ENCODE measurements around the gene DLL1.

The DLL1 gene

DNA sequence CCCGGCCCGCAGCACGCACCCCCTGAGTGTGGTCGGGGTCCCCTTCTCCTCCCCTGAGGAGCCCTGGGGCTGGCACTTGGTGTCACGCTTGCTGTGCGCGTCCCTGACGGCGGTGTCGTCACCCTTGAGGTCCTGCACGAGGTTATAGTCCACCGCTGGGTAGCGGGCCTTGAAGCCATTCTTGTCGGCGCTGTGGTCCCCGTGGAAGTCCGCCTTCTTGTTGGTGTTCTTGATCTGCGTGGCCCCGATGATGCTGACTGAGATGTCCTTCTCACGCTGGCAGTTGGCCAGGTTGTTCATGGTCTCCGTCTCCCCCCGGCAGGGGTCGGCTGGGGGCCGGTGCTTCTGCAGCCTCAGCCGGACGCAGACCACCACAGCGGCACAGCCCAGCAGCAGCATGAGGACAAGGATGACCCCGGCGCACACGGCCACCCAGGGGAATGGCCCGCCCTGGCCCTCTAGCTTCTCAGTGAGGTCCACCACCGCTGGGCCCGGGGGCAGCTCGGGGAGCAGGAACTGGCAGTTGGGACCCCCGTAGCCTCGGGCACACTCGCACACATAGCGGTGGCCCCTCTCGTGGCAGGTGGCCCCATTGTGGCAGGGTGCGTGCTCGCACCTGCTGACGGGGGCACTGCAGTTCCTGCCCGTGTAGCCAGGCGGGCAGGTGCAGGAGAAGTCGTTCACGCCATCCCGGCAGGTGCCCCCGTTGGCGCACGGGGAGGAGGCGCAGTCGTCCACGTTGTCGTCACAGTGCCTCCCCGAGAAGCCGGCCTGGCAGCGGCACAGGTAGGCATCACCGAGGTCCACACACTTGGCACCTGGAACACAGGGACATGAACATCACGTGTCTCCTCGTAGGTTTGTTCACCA, 7.4 kb downstream of the DLL1 start:
- no peak for DNase-seq (ENCODE audit: low read depth in 2 of 2)

DNA sequence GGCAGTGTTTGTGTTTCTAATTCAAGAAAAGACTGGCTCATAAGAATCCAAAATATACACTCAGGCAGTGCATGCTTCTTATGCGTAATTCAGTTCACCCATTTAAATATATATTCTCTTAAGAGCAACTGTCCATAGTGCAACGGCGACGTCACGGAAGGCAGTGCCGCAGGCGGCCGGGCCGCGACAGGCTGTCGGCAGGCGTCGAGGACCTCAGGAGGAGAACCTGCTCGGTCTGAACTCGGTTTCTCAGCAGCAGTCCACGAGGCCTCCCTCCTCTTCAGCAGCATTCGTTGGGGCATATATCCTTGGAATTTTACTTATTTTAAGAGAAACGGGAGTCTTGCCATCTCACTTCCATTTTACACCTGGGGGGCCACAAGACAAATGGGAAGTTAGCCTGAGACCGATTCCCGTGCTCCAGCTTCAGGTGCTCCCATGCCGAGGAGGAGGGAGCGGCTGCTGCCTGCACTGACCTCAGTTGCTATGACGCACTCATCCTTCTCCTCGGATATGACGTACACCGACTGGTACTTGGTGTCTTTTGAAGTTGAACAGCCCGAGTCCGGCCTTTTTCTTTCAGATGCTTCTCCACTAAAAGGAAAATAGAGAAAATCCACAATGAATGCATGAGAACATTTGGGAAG, 8.2 kb downstream of the DLL1 start:
- no peak for DNase-seq (ENCODE audit: low read depth in 2 of 2)

DNA sequence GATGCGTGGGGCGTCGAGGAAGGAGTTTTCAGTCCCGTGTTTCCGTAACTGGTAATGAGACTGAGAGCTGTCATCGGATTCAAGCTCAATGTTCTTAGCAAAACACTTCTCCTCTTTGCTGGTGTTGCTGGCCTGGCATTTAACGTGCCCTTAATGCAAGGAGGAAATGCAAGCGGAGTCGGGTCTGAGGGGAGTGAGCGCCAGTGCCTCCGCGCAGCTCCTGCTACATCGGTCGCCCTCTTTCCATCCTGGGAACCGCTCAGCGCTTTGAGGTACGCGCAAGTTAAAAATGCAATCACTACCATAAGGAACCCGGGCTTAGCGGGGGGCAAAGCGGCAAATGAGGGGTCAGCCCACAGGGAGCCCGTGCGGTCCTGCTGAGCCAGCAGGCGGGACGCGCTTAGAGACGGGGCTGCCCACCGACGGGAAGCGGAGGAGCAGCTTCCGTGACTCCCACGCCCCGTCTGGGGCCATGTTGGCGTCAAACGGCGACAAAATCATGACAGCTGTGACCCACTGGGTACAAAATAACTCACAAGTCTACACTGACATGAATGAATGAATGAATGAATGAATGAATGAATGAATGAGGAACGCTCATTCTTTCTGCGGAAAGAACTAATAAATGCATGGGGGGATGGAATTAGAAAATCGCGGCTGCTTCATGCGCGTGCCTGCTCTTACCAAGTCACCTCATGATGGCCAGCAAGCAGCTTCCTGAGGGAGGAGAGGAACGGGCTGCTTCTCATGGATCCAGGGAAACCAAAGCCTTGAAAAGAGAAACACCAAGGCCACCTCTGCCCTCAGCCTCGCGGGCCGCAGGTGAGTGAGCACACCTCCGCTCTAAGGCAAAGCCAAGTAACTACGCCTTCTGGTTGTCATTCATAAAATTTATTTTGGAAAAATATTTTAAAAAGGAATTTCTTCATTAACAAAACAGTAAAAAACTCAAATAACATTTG, 9.3 kb downstream of the DLL1 start:
- DNase-seq (ENCODE audit: low read depth in 2 of 2), result no peak

DNA sequence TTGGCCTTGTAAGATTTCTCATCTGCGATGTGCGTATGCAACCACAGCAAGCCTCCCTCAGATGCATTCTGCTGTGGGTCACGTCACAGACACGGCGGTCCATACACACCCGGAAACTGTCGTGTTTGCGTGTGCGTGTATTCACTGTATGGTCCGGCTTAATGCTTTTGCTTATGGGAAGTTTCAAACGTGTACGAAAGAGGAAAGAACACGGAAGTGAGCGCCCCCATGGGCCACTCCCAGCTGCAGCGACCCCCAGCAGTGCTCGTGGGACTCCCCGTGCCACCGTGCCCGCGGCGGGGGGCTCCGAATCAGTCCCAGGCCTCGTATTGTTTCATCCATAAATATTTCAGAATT, 10.2 kb downstream of the DLL1 start:
- no peak for DNase-seq (ENCODE audit: low read depth in 2 of 2)

DNA sequence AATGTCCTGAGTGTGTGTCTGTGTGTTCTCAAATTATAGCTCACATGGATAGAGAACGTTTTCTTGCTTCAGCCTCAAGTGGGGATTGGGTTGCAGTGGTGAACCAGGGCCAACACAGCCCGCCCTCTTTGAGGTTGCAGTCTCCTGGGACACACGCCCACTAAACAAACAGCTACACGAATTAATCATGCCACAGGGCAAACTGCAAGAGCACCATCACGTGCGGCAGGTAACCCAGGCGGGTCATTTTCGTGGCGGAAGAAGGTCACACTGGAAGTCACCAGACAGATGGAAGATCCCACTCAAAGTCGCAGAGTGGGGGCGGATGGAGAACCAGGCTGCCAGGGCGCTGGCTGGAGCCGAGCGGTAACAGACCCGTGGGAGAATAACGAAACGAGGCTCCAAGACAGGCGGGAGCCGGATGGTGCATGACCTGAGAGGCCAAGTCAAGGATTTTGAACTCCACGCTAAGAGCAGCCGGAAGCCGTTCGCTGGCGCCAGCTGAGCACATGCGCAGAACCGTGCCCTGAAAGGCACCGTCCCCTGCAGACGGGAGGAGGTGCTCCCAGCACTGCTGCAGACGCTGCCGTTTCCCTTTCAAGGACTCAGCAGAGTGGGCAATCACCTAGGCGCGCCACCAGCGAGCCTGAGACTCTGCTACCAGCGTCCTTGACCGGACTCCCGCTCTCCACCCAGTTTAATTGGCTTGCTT, 10.7 kb downstream of the DLL1 start:
- DNase-seq (ENCODE audit: low read depth in 2 of 2), result peak in 1 of 2 donors; percentile 18

DNA sequence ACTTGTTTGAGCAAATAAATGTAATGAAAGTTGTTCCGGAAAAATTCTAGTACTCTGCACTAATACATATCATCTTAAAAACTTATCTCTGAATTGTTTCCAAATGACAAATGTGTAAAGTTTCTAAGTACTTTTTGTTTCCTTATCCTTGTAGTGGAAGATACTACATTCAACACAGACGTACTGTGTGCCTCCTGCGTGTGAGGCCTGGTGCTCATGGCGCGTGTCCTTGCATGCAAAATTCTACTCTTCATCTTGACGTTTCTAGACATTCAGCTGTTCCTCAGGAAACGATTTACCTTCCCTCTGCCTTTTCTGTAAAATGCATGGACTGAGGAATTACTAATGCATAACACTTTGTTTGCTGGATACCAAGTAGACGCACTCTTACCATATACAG, 11.5 kb downstream of the DLL1 start:
- no peak for DNase-seq (ENCODE audit: low read depth in 2 of 2)

DNA sequence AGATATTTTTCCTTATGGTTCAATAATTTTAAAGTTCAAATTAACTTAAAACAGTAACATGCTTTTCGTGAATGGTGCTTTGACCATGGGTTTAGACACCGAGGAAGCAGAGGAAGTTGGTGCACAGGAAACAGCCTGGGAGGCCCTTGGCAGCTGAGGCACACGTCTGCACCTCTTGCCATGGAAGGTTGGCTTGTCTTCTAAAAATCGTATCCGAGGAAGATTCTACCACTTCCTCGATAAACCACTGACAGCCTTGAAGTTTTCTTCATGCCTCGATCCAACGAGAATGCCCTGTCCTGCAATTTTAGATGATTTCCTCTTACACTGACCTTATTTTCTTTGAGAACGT, 12.2 kb downstream of the DLL1 start:
- DNase-seq (ENCODE audit: low read depth in 2 of 2), result no peak

DNA sequence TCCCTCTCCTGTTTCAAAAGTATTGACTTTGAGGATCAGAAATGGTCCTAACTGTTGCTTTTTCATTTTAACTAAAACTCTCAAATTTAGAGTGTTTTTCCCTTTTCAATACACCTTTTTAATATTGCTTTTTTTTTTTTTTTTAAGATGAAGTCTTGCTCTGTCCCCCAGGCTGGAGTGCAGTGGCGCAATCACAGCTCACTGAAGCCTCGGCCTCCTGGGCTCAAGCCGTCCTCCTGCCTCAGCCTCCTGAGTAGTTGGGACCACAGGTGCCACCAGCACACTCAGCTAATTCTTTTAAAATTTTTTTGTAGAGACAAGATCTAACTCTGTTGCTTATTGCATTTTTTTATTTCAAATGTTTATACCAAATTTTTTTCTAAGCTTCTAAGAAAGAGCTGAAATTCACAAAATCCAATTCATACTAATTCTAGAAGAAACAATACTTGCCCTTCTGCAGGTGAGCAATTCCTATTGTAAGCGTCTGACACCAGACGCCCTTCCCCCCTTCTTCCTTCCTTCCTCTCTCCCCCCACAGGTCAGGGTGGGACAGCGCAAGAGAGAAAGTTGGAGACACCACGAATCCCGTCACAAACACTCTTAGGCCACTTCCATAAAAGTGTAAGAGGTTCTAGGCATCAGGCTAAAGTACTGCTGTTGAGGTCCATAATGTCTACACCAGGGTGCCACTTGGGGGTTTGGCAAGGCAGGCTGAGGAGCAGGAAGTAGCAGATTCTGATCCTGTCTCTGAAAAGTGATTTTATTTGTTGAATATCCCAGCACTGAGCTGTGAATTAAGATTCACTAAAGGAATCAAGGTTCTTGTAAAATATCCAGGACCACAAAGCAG, 12.8 kb downstream of the DLL1 start:
- DNase-seq (ENCODE audit: low read depth in 2 of 2), result no peak

DNA sequence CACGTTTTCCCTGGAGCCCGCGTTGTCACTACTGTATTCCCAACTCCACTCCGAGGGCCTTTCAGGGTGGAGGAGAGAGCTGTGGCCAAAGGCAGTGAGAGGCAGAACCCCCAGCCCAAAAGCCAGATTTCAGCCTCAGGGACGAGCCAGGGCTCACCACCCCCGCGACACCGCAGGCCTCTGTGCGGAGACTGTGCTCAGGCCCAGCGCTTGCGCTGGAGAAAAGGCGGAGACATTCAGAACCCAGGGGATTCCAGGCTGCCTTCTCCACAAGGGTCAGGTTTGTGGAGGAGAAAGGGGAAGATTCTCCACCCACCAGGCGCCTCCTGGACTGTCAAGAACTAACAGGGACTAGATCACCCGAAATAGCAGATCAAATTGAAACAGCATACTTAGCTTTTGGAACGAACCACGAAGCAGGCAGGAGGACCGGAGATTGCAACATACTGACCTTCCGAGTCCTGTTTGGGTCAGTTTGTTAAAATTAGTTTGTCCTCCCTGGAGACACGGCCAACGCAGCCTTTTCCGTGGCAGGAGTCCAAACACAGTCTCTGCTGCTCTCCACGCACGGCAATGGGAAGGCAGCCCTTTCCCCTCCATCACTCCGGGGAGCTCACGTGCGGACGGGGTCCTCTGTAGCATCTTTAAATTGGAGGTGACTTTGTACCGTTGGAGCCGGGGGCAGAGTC, 14.4 kb downstream of the DLL1 start:
- DNase-seq (ENCODE audit: low read depth in 2 of 2), result no peak

DNA sequence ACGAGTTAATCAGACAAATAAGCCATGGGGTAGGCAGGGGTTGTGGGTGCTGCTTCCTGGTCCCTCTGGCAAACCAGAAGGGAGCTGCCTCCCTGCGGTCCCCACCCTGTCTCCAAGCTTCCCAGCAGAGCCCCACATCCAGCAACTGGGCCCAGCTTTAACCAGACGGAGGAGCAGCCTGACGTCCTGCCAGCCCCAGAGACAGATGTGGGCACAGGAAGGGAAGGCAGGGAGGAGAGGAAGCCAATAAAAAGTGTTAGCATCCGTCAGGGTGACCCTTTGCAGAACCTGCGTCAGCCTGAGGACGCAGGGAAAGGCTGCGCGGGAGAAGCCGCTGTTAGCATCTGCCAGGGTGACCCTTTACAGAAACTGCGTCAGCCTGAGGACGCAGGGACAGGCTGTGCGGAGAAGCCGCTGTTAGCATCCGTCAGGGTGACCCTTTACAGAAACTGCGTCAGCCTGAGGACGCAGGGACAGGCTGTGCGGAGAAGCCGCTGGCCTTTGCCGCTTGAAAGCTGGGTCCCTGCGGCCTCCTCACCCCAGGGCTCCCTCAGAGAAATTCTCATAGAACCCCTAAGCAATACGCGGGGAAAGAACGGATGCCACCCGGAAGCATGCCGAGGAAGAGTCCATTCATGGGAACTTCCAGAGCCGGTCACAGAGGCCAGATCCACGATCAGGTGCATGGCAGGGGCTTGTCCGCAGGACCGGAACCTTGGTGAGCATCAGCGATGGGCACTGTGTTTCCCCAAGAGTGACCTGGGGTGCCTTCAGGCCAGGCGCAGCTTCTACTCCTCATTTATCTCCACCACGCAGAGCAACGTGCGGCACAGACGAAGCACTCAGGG, 15.9 kb downstream of the DLL1 start:
- DNase-seq (ENCODE audit: low read depth in 2 of 2), result no peak

DNA sequence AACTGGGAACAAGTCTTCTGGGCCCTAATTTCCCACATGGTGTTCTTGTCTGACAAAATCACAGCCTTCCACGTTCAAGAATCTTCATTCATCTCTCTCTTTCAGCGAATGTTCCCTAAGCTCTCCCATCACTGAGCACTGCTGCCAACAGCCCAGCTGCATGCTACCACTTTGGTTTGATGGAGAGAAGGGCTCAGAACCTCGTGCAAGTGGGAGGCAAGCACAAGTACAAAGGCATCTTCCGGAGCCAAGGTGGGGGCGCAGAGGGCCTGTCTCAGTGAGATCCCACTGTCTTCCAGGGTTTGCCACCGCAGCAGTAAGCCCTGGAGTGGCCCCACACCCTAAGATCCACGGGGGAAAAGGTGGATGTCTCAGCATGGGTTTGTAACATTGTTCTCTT, 17.2 kb downstream of the DLL1 start:
- no peak for DNase-seq (ENCODE audit: low read depth in 2 of 2)

DNA sequence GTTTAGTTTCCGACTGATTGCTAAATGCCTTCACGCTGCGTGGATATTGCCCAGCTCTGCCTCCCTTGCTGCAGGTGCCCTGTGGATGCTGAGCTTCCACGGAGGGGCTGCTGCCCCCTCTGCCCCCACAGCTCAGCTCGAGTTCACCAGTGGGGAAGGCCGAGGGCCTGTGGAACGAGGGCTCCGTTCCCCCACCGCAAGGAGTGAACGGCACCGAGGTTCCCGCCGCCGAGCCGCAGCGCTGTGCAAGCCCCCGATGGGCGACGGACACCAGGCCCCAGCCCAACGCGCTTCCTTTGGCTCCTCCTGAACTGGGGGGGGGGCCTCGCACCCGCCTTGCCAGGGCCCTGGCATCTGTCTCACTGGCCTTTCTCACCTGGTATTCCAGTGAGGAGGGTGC, 17.7 kb downstream of the DLL1 start:
- DNase-seq (ENCODE audit: low read depth in 2 of 2), result no peak

DNA sequence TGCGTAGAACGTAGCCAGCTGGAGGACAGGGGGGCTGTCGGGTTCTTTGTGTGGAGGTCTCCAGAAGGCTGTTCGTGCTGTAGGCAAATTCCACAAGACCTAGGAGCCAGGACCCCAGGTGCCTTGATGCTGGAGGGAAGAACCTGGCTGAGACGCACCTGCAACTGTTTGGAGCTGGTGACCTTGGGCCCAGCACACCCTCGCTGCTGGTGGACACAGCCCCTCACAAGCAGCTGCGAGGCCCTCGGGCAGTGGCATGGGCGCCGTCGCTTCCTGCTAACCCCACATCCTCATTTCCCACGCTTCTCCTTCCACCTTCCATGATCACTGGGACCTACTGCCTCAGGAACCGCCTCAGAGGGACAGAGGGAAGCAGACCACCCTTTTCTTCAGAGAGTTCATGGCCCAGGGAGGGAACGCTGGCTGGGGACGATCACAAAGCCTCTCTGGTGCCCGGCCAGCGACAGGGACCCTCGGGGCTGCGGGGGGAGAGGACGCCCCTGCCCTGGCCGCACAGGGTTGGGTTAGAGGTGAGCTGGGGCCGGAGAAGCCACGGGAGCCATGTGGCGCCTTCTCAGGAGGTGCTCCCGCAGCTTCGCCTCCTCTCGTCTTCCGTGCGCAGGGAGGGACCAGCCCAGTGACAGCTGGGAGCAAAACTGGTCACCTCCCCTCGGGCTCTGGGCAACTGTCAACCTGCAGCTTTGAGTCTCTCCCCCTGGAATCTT, 18.4 kb downstream of the DLL1 start:
- DNase-seq (ENCODE audit: low read depth in 2 of 2), result no peak

DNA sequence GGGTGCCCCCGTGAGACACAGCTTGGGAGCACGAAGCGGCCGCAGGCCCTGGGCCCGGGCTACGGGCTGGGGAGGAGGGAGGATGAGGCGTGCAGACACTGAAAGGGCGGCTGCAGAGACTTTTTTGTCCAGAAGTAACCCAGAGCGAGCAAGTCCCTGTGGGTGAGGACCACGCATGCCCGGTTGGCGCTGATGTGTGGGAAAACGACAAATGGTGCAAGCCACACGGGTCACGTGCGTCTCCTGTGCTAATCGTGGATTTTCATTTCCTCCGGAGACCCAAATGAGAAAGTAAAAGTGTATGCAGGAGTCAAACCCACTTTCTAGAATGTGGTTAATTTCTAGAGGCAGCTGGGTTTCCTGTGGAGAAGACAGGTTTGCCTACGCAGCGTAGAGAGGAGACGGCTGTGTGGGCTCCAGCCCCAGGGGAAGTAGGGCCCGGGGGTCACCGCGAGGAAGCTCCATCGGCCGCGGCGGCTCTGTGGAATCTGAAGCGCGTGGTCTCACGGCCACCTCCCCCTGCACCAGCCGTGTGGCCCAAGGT, 19.0 kb downstream of the DLL1 start:
- DNase-seq (ENCODE audit: low read depth in 2 of 2), result peak; percentile 49 to 63

DNA sequence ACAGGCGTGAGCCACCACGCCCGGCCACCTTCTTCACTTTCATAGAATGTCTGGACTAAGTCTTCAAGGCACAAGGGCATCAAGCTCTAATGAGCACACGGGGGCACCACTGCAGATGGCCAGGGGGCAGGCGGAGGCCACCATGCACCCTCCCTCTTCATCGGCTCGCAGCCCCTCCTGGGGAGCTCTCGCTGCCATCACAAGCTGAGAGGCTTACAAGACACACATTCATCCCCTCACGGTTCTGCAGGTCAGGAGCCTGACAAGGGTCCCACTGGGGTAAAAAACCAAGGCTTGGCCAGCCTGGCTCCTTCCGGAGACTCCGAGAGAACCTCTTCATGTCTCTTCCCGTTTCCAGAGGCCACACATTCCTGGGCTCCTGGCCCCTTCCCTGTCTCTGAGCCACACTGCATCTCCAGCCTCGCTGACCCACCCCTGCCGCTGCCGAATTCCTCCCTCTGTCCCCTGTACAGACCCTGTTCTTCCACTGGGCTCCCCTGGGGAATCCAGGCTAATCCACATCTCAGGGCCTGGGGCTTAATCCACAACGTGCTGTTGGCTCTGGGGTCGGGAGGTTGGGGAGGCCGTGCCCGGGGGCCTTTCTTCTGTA, 19.8 kb downstream of the DLL1 start:
- no peak for DNase-seq (ENCODE audit: low read depth in 2 of 2)

DNA sequence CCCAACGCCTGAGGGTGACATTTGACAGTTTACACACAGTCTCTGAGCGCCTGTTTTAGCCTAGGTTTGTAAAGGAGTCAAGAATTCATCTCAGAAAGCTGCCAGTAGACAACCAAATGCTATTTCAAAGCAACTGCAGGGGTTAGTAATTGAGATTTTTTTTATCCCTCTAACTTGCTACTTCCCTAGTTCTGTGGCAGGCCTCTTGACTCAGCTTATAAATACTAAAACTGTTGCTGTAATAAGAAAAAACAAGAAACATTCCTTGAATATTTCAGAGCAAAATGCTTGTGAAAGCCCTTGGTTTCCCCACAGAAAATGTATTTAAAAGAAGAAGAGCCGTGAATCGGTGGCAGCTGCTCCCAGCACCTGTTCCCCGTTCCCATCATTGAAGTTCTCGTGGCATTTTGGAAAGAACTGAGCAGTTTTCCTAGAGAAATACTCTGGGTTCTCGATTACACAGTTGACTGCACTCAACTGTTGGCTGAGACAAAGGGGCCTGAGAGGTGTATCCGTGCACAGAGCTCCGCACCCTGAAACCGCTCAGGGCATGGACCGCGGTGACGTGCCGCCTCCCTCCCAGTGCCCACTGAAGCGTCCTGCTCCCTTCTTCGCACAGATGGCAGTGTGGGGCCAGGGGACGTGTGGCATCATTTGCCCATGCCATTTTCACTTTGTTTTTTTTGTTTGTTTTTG, 20.9 kb downstream of the DLL1 start:
- no peak for DNase-seq (ENCODE audit: low read depth in 2 of 2)

DNA sequence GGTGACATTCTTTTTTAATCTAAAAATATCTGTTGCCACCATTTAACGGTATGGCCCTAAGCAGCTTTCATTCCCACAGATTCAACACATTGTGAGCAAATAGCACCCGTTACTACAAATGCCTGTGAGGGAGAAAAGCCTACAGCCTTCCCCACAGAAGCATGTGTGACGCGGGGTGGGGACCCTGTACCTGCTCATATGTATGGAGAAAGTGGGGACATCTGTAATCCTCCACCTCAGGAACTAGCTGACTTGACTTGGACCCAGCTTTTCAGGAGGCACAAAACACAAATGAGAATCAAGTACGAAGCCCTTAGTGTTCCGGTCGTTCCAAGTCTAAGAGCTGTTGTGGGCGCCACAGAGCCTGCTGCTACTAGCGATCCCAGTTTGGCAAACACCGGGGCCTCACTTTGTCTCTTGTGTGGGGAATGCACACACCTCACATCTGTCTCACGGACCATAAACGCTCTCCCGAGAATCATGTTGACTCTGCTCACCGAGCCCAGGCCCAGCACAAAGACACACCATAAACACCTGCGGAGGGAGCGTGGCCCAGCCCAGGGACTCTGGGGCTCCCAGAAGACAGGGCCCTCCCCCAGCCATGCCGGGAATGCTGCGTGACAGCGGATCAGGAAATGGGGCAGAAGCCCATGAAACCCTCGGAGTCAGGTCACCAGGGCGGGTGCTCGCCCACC, 21.6 kb downstream of the DLL1 start:
- DNase-seq (ENCODE audit: low read depth in 2 of 2), result no peak
